Stimulated activated CD8-positive, alpha-beta memory T cell treated with anti-CD3 and anti-CD28 coated beads, Interleukin-4, amount 100 ng/mL, for 24 hours (primary cell): ENCODE results near the gene HK2.
"Not testable (repeated sequence)": the region's sequence is repeated elsewhere in the genome, so short reads cannot be mapped to it uniquely, and the experiment has no call there.

Experiments used
- DNase-seq: peaks from one replicate; pipeline ENCODE4 v3.0.0-alpha.2; 2020; ENCODE audit warnings: low read depth

The HK2 gene

DNA sequence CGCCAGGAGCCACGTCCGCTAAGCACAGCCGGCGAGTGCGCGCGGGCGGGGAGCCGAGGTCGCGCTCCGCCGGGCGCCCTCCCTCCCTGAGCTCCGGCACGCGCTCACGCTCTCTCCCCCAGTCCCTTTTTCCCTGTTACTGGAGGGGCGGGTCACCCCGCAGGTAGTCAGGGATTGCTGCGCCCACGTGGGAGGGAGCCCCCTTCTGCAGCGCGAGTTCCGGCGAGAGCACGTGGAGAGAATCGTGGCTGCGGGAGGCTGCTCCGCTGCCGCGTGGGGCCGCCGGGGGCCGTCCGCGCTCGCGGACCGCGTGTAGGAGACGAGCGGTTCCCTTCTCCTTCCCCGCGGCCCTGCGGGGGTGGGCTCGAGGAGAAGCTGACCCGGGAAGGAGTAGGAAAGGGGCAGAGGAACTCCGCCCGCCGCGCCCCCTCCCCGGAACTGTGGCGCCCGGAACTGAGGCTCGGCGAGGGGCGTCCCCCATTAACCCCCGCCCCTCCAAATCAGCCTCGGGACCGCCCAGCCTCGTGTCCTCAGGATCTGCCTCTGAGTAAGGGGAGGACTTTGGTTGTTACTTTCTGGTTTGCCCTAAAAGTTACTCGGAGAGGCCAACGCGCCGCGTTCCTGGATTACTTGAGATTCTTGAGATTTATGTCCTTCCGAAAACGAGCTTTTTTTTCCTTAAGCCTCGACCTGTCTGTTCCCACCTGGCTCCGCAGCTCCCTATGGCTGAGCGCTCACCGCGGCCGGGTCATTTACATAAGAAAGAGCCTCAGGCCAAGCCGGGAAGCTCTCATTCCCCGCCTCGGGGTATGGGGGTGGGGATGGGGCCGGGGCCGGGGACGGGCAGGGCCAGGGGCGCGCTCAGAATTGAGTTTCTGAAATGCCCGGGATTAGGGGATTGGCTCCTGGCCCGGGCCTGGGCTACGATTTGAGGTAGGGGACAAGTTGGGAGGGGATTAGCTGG, 1.1 kb downstream of the HK2 start:
- DNase-seq, result peak; percentile 65

DNA sequence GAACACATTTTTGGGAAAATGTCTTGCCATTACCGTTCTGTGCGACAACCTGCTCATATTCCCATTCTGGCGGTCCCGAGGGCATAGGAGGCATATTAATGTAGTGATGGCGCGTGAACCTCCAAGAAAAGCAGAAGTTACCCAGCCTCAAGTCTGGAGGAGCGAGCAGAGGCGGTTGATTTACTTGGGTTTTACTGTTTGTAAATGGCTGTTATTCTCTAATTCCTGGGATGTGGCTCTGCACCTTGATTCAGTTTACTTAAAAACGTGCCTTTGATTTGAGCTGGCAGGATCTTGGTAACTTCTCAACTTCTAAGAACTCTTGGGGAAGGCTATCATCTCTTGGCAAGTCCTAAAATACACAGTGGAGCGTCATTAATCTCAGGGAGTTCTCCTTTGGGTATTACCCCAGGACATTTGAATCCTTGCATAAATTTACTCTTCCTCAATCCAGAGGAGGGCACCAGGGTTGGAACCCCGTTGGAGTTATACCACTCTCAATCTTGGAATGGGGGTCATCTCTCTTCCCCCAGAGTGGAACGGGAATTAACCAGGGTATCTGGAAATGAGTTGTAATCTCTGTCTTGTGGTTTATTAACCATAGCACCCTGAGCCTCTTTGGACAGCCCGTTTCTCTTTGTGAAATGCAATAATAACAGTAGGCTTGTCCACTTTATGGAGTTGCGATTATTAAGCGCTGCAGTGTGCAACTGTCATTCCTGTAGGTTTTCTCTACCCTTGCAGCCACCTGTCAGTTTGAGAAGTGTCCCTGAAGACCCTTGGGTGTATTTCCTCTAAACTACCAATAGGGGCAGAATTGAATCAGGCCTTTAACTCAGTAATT, 2.1 kb downstream of the HK2 start:
- DNase-seq, result no peak

GRCh38 chr2:74836675-74837401, 2.9 kb downstream of the HK2 start:
- no peak for DNase-seq

- DNase-seq, result no peak
These were observed 7.7 kb downstream of the HK2 start for GRCh38 chr2:74841641-74842040.

GRCh38 chr2:74843433-74843832, 9.5 kb downstream of the HK2 start:
- DNase-seq, result no peak

- DNase-seq, result no peak
These were observed 10.0 kb downstream of the HK2 start for GRCh38 chr2:74843899-74844298.

- no peak for DNase-seq
These were observed 10.8 kb downstream of the HK2 start for GRCh38 chr2:74844752-74845151.

DNA sequence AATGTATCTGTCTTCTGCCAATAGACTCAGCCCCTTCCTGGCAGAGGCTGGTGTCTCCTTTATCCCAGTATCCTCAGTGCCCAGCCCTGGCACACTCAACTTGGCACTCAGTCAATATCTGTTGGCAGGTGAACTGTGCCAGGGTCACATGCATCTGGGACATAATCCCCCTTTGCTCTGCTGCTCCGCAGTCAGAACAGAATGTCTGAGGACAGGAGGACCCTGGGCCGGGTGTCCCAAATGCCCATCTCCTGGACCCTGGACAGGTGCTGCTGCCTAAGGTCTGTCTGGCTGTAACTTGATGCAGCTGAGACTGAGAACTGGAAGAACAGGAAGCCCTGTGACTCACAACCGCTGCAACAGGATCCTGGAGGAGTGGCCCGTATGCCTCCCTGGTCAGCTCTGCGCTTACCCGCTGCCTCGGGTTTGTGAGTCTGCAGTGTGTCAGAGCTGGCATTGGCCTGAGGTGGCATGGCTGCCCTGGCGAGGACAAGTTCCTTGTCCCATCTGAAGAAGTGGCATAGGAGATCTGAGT, 11.4 kb downstream of the HK2 start:
- DNase-seq, result no peak

GRCh38 chr2:74845991-74846390, 12.1 kb downstream of the HK2 start:
- DNase-seq, result no peak

DNA sequence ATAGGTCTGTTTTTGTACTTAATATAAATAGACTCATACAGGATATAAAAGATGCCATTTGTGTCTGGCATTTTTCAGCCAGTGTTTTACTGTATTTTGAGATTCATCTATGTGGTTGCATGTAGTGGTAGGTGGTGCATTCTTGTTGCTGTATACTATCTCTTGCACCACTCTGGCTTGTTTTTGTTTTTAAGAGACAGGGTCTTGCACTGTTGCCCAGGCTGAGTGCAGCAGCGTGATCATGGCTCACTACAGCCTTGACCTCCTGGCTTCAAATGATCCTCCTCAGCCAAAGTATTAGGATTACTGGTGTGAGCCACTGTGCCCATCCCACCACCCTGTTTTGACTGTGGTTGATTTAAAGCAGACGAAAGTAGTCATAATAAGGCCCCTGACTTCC, 12.6 kb downstream of the HK2 start:
- DNase-seq, result no peak

DNA sequence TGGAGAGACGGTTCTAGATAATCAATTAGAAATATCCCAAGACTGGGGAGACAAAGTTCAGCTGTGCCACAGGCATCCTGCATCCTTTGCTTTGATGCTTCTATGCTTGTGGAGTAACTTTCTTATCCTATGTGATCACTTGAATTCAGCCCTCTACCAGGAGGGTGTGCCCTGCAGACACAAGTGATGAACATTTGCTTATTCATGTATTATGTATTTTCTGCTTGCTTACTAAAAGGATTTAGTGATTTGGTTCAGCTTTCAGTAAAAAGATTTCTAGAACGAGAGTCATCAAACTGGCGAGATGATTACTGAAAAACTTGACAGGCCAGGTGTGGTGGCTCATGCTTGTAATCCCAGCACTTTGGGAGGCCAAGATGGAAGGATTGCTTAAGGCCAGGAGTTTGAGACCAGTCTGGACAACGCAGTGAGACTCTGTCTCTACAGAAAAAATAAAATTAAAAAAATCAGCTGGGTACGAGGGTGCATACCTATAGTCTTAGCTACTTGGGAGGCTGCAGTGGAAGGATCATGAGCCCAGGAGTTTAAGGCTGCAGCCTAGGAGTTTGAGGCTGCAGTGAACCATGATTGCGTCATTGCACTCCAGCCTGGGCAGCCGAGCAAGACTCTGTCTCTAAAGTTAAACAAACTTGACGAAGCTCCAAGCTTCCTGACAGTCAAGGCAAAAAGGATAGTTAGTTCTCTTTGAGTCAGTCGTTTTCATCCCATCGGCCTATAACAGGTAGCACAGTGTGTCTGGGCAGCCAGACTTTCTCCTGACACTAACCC, 13.3 kb downstream of the HK2 start:
- DNase-seq, result no peak

GRCh38 chr2:74849228-74849892, 15.4 kb downstream of the HK2 start:
- DNase-seq, result no peak

- DNase-seq, result no peak
These were observed 16.7 kb downstream of the HK2 start for GRCh38 chr2:74850496-74851190.

GRCh38 chr2:74851191-74851566, 17.3 kb downstream of the HK2 start:
- DNase-seq, result no peak

DNA sequence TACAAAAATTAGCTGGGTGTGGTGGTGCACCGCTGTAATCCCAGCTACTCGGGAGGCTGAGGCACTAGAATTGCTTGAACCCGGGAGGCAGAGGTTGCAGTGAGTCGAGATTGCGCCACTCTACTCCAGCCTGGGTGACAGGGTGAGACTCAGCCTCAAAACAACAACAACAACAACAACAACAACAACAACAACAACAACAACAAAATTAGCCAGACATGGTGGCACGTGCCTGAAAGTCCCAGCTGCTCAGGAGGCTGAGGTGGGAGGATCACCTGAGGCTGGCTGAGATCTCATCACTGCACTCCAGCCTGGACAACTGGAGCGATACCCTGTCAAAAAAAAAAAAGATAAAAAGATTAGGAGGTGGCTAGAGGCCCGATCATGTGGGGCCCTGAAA, 19.4 kb downstream of the HK2 start:
- not testable (repeated sequence) for DNase-seq

GRCh38 chr2:74854401-74854800, 20.5 kb downstream of the HK2 start:
- DNase-seq, result no peak

DNA sequence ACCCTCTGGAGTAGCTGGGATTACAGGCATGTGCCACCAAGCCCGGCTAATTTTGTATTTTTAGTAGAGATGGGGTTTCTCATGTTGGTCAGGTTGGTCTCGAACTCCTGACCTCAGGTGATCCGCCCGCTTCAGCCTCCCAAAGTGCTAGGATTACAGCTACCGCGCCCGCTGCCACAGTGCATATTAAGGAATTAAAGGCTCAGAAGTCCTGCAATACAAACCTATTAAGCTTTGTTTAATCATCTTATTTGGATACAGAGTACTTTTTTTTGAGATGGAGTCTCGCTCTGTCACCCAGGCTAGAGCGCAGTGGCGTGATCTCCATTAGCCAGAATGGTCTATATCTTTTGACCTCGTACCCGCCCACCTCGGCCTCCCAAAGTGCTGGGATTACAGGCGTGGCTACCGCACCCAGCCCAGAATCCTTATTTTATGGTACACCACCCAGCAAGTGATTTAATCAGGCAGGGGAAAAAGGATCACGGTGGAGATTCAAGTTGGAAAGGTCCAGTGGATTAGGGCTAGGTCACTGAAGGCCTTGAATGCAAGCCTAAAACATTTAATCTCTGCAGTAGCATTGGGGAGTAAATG, 21.3 kb downstream of the HK2 start:
- not testable (repeated sequence) for DNase-seq

DNA sequence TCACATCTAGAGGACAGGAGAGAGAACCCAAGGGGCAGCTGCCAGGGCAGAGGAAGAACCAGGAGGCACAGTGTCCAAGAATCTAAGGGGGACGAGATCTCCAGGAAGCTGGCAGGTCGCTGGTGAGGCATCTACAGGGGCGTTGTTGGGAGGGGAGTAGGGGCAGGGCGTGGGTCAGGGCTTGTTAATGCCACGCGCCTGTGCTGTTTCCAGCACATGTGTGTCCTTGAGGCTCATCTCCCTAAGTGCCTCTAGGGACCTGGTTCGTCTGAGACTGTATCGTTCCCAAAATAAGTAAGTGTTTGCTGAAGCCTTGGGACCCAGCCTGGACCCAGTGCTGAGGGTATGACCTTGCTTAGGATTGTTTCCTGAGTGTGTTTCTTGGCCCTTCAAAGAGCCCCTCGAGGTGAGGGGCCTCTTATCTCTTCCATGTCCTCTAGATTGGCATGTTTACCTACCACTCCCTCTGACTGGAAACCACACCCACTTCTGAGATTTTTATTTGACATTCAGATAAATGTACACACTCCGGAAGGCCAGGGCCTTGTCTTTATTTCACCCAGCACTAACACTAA, 22.2 kb downstream of the HK2 start:
- no peak for DNase-seq

DNA sequence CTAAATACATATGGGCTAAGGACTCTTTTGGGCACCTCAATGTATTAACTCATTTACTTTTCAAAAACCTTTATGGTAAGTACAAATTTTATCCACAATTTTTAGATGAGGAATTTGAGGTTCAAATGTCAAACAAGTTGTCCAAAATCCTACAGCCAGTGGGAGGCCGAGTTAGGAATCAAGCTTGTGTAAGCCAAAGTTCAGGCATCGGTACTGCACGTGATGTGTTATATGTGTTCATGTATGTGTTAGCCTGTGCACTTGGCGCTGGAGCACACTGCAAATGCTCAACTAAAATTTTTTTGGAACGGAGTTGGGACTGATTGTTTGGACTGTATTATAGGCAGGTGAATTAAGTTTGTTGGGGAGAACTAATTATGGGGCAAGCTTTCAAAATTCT, 22.7 kb downstream of the HK2 start:
- no peak for DNase-seq
